T follicular helper cell (primary cell): Measurements from ENCODE around the gene TXNRD3.
"Not testable (repeated sequence)": the region's sequence is repeated elsewhere in the genome, so short reads cannot be mapped to it uniquely, and the experiment has no call there.

Experiments
- DNase-seq: peaks from one replicate; pipeline ENCODE4 v3.0.0-alpha.2; 2020; ENCODE audit warnings: low read depth

Gene TXNRD3

GRCh38 chr3:126591515-126591914 lies 63.4 kb downstream of the TXNRD3 start:
- not testable (repeated sequence) for DNase-seq

- no peak for DNase-seq
Observed at GRCh38 chr3:126582311-126582710, 72.6 kb downstream of the TXNRD3 start.

DNA sequence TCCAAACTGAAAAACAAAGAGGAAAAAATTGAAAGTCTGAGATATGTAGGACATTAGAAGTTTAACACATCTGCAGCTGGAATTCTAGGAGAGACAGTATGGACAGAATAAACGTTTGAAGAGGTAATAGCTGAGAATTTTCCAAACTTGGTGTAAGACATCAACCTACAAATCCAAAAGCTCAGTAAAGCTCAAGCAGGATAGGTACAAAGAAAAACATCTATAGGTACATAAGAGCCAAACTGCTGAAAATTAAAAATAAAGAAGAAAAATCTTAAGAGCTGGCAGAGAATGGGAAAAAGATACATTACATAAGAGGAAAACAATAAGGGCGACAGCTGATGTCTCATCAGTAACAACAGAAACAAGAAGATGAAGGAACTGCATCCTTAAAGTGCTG lies 73.4 kb downstream of the TXNRD3 start:
- no peak for DNase-seq

GRCh38 chr3:126580746-126581145 lies 74.2 kb downstream of the TXNRD3 start:
- DNase-seq = no peak

- no peak for DNase-seq
Observed at GRCh38 chr3:126578702-126579101, 76.2 kb downstream of the TXNRD3 start.

DNA sequence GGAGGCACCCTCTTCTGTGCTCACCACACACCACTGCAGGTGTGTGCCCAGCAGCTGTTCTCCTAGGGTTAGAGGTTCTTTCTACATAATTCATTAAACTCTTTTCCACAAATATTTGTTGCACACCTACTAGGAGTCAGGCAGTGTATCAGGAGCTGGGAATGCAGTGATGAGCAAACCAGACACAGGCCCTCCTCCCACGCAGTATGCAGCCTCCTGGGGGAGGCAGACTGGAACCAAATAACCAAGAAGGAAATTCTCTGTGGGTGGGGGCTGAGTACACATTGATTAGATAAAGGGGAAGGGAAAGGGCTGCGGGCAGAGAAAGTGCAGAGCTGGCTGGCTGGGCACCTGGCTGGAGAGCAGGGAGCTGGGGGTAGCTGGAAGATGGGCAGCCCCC lies 77.7 kb downstream of the TXNRD3 start:
- no peak for DNase-seq

DNA sequence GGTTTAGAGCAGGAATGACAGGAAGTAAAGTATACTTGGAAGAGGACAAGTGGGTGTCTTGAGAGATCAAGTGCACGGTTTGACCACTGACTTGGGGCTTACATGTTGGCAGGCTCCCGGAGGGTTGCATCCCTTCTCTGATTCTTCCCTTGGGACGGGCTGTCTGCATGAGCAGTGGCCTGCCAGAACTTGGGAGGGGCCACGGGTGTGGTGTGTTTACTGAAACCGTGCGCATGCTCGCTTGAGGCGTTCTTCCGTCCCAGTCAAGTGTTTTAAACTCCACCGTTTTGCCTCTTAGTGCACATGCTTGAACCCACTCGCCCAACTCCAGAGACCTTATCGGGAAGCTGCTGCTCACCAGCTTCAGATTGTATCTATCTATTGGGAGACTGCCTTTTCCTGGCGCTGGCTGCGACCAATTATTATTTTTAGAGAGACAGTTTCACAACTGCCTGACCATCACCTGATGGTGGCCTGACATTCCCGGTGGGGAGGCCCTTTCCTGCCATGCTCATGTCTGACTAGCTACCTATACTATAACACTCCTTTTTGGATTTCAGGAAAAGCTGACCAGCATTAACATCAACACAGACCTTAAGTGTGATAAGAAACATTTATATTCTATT lies 81.3 kb downstream of the TXNRD3 start:
- DNase-seq = no peak

DNA sequence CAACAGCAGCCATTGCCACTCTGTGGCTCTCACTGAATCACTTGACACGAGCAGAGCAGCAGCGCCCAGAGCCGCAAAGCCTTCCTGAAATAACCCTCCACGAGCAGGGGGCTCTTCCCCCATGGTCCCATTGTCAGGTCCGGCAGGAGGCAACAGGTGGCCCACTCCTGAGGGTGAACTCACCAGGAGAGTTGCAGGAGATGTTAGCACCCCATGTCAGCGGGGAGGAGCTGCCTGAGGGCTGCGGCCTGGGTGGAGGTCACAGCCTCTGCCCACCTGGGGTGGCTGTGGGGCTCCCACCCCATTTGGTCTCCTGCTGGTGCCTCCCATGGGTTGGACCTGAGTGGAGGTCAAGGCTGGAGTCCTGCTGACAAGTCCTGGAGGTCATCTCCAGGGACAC lies 83.8 kb downstream of the TXNRD3 start:
- no peak for DNase-seq

- no peak for DNase-seq
Observed at GRCh38 chr3:126570103-126570541, 84.8 kb downstream of the TXNRD3 start.

- DNase-seq = no peak
Observed at GRCh38 chr3:126569390-126569975, 85.4 kb downstream of the TXNRD3 start.

DNA sequence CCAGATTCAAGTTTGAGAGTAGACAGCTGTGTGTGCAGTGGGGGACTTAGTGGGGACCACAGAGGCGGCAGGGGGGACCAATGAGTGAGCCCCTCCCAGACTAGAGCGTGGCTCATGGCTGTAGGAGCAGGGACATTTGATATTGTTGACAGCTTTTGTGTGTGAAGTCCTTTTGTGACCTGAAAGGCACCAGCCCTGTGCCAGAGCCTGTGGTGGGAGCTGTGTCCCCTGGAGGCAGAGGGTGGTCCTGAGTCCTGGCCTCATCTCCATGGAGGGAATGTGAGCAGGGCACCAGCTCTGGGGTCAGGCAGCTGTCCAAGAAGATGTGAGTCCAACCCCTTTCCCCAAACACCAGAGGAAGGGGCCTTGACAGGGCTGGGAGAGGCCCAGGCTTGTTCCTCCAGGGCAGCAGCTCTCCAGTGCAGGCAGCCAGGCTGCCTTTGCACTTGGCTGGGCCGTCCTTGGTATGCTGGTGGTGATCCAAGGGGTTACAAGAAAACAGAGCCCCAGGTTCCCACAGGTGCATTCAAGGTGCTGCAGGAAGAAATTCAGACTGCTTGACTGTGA lies 86.1 kb downstream of the TXNRD3 start:
- DNase-seq = no peak

GRCh38 chr3:126567696-126568438 lies 87.1 kb downstream of the TXNRD3 start:
- DNase-seq = no peak

DNA sequence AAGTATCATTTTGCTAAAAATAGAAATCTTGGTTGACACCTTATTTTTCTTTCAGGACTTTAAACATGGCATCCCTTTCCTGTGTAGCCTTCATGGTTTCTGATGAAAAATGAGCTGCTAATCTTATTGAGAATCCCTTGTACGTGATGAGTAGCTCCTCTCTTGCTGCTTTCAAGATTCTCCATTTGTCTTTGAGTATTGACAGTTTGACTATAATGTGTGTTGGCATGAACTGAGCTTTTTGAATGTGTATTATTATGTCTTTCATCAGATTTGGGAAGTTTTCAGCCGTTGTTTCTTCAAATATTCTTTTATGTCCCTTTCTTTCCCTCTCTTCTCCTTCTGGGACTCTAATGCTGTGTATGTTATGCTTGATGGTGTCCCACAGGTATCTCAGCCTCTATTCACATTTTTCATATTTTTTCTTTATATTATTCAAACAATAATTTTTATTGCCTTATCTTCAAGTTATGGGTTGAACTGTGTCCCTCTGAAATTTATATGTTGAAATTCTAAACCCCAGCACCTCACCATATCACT lies 92.1 kb downstream of the TXNRD3 start:
- DNase-seq = no peak

GRCh38 chr3:126558336-126559071 lies 96.4 kb downstream of the TXNRD3 start, which contains the start of gene C3orf22:
Gene C3orf22, minus strand, starts transcription at chr3:126558932. Its CDS starts 5,542 bp downstream, at chr3:126553390.
- DNase-seq = no peak

GRCh38 chr3:126557761-126558160 lies 97.2 kb downstream of the TXNRD3 start:
- no peak for DNase-seq

- DNase-seq = no peak
Observed at GRCh38 chr3:126557415-126557745, 97.5 kb downstream of the TXNRD3 start.
